Activated naive CD4-positive, alpha-beta T cell treated with anti-CD3 and anti-CD28 coated beads for 36 hours (primary cell): ENCODE results near the gene SNAI3. TPM values are rescaled to one million over a fixed set of nuclear protein-coding genes. Genes with fewer than 3 reads are reported as not detected.

Experiments used
- CTCF ChIA-PET: fragments of 350-600 bp; sonication (Branson Sonifier 250); formaldehyde crosslinking; loops from one replicate; lab custom pipeline; 2021; ENCODE audit warnings: antibody characterized with exemption; lab: Charles Lee
- DNase-seq: peaks from one replicate; pipeline ENCODE4 v3.0.0-alpha.2; 2020
- H3K27ac Mint-ChIP-seq: one replicate; pipeline ENCODE4 v1.8.0; 2021; ENCODE audit warnings: mild to moderate bottlenecking, mixed read lengths
- H3K27me3 Mint-ChIP-seq: one replicate; pipeline ENCODE4 v1.8.0; 2021; ENCODE audit warnings: low read depth, mixed read lengths
- H3K36me3 Mint-ChIP-seq: one replicate; pipeline ENCODE4 v1.8.0; 2021; ENCODE audit warnings: low read depth, mixed read lengths
- H3K4me1 Mint-ChIP-seq: one replicate; pipeline ENCODE4 v1.8.0; 2021; ENCODE audit warnings: low read depth, mixed read lengths
- H3K4me3 Mint-ChIP-seq: one replicate; pipeline ENCODE4 v1.8.0; 2021; ENCODE audit warnings: mild to moderate bottlenecking, moderate library complexity, mixed read lengths
- H3K9me3 Mint-ChIP-seq: one replicate; pipeline ENCODE4 v1.8.0; 2021; ENCODE audit warnings: mixed read lengths
- intact Hi-C: fragments of 100-400 bp; cut with micrococcal nuclease; formaldehyde crosslinking; loops from one replicate; pipeline ENCODE4 v1.15.1; 2023
- microRNA-seq: library from miRNA; unstranded; fragments of <30 nt; microRNA quantifications from one replicate; pipeline ENCODE4 v1.2.0, GENCODE V29; 2022; ENCODE audit warnings: borderline microRNAs expressed, borderline replicate concordance
- total RNA-seq, 2 experiments: library from RNA; stranded (reverse); gene quantifications; one replicate each; pipeline ENCODE4 v1.2.3, GENCODE V29; 2021

SNAI3 gene
- total RNA-seq, 2 experiments from 2014 or later = 2.9 to 3.0 TPM

- H3K9me3 Mint-ChIP-seq = no peaks in the 10 kb centered on the region
- intact Hi-C loops = no loop called here
- H3K4me1 Mint-ChIP-seq = peaks cover 5% of the 10 kb centered on the region
- H3K36me3 Mint-ChIP-seq = peaks cover 17% of the 10 kb centered on the region
- no peak overlapping the region for H3K27ac Mint-ChIP-seq
- no peak for DNase-seq
- H3K27me3 Mint-ChIP-seq = no peaks in the 10 kb centered on the region
- H3K4me3 Mint-ChIP-seq = no peak overlapping the region
- CTCF ChIA-PET = no interaction called here
These were observed 57.8 kb downstream of the SNAI3 start for GRCh38 chr16:88628512-88628974.

Small RNA genes lying within 50 kb of the gene (microRNA-seq; reads per million reads assigned to microRNA genes)
- not detected for gene MIR4722

Other genes with a start within 250 kb of the SNAI3 start
- gene ZFPM1, start 233.2 kb downstream of the SNAI3 start, total RNA-seq = 10 to 100 TPM; 11.0 to 12.2 TPM
- gene ZC3H18, start 116.1 kb downstream of the SNAI3 start, total RNA-seq = 10 to 100 TPM; 55.8 to 58.5 TPM
- not detected for gene IL17C, start 47.9 kb downstream of the SNAI3 start, total RNA-seq
- 100 to 1,000 TPM; 167 to 180 TPM for gene CYBA, start 35.5 kb downstream of the SNAI3 start, total RNA-seq
- gene MVD, start 23.4 kb downstream of the SNAI3 start, total RNA-seq = 10 to 100 TPM; 90.5 to 96.8 TPM
- 10 to 100 TPM; 33.6 to 35.3 TPM for gene RNF166, start 19.9 kb upstream of the SNAI3 start, total RNA-seq
- 10 to 100 TPM; 46.1 to 48.1 TPM for gene CTU2, start 20.0 kb upstream of the SNAI3 start, total RNA-seq
- 10 to 100 TPM; 78.2 to 80.1 TPM for gene PIEZO1, start 98.7 kb upstream of the SNAI3 start, total RNA-seq
- gene CDT1, start 117.3 kb upstream of the SNAI3 start, total RNA-seq = 100 to 1,000 TPM; 223 to 231 TPM
- 100 to 1,000 TPM; 314 TPM for gene APRT, start 125.4 kb upstream of the SNAI3 start, total RNA-seq
- 10 to 100 TPM; 10.9 to 11.2 TPM for gene GALNS, start 170.4 kb upstream of the SNAI3 start, total RNA-seq
- 10 to 100 TPM; 57.7 to 66.1 TPM for gene TRAPPC2L, start 170.6 kb upstream of the SNAI3 start, total RNA-seq
- not detected for gene PABPN1L, start 180.2 kb upstream of the SNAI3 start, total RNA-seq